Smooth muscle cell of the umbilical artery (primary cell): ENCODE data around the gene CTXN1. TPM values are rescaled to one million over a fixed set of nuclear protein-coding genes. Genes with fewer than 3 reads are reported as not detected.

Experiments
- total RNA-seq: library from RNA; depleted of rRNA; stranded (reverse); fragments of >200 nt; gene quantifications from 2 replicates; pipeline ENCODE4 v1.2.3, GENCODE V29; 2014

CTXN1 gene
- total RNA-seq, result 2.1 and 9.5 TPM in 2 replicates

DNA sequence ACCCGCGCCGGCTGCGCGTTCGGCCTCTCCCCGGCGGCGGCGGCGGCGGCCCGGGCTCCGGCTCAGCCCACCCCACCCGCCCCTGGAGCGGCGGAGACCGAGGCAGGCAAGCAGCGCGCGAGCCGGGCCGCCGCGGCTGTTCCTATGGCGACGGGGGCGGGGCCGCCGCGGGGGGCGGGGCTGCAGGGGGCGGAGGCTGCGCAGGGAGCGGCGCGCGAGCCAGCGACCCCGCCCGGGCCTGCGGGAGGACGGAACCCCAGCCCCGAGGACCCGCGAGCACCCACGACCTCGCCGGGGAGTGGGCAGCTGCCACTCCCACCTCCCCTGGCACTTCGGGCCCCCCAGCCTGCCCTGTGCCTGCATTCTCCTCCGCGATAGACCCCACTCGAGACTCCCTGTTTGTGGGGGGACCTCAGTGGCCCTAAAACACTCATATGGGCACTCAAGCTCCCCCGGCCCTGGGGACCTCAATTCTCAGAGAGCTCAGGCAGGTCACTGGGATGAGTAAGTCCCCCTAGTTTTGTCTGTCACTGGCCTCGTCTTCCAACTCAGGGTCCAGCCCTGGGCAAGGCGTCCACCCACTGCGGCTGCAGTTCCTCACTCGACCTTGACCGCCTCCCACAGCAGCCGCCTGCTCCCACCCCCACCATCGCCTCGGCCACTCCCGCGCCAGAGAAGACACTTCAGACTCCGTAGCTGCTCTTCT, at the start of gene CTXN1:
TSS of gene CTXN1 (minus strand) at position 115 of the 706 bp plus-strand sequence. CDS start 597 bp downstream, outside the sequence.

DNA sequence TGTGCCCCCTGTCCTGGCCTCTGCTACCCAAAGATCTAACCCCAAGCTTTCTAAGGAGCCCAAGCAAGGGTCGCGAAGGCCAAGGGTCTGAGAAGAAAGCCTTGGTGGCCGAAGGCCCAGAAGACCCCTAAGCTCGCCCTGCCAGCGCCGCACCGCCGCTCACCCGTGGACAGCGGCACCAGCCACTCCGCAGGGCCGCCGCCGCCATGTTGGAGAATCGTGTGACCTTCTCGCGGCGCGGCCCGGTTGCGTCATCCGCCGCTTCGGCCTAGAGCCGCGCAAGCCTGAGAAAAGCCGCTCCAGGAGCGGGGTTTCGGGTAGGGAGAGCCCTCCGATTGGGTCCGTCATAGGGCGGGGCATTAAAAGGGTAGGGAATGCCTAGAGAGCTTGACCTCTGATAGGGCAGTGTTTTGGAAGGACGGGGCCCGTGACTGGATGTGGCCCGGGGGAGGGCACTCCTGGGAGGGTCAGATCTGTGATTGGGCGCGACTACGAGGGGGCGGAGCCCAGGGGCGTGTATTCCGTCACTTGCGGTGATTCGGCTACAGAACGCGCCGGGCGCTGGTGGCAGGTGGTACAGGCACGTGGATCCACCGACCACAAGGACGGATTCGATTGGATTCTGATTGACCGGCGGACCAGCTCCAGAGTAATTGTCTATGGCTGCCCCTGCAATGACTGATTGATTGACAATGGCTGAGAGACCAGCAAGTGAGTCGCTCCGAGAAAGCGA, 17.7 kb upstream of the CTXN1 start, which contains the start of gene TIMM44:
TSS of gene TIMM44 (minus strand) at position 223 of the 733 bp plus-strand sequence. CDS start at position 208, 15 bp downstream.

DNA sequence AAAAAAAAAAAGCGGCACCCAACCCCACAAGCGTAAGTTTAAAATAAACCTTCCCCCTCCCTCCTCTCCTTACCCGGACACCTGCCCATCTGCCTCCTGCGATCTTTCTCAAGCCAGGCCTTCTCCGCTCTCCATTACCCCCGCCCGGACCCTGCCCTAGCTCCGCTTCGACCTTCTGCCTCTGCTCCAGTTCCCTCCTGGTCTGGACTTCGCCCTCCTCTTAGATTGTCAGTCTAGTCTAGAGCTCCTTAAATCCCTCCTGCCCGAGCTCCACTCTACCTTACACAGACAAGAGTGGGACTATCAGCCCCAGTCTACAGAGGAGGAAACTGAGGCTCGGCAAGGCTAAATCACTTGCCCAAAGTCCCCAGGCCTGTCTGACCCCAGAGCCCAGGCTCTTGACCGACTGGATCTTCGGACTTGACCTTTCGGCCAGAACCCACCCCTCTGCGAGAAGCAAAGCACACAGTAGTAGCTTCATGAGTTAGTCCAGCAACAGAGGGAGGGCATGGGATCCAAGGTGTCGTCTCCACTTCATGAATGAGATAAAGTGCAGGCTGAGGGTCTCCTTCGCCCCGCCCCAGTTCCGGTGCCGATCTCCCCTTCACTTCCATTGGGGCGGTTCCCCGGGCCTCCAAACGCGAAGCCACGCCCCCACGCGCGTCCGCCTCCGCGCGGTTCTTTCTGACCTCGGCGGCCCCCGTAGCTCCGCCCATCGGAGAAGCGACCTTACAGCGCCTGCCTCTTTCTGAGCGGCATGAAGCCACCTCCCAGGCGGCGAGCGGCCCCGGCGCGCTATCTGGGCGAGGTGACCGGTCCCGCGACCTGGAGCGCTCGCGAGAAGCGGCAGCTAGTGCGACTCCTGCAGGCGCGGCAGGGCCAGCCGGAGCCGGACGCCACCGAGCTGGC, 6.1 kb downstream of the CTXN1 start, which contains the start of gene SNAPC2:
TSS of gene SNAPC2 (plus strand) at position 729 of the 909 bp plus-strand sequence. CDS start at position 758, 29 bp downstream.

DNA sequence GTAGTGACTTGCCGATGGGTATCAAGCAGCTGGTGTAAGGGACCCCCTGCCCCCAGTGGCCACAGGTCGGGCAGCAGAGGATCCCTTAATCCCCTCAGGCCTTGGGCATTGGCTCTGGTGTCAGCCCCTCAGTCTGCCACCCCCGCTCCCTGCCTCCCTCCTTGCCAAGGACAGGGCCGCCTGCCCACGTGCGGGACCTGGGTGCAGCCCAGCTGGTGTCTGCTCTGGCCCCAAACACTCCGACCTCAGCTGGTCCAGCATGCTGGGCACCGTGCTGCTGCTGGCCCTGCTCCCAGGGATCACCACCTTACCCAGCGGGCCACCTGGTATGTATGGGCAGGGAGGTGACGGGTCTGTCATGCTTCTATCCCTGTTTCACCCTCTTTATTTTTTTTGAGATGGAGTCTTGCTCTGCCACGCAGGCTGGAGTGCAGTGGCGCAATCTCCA, 11.3 kb downstream of the CTXN1 start, which contains the start of gene TGFBR3L:
TSS of gene TGFBR3L (plus strand) at position 233 of the 448 bp plus-strand sequence.

DNA sequence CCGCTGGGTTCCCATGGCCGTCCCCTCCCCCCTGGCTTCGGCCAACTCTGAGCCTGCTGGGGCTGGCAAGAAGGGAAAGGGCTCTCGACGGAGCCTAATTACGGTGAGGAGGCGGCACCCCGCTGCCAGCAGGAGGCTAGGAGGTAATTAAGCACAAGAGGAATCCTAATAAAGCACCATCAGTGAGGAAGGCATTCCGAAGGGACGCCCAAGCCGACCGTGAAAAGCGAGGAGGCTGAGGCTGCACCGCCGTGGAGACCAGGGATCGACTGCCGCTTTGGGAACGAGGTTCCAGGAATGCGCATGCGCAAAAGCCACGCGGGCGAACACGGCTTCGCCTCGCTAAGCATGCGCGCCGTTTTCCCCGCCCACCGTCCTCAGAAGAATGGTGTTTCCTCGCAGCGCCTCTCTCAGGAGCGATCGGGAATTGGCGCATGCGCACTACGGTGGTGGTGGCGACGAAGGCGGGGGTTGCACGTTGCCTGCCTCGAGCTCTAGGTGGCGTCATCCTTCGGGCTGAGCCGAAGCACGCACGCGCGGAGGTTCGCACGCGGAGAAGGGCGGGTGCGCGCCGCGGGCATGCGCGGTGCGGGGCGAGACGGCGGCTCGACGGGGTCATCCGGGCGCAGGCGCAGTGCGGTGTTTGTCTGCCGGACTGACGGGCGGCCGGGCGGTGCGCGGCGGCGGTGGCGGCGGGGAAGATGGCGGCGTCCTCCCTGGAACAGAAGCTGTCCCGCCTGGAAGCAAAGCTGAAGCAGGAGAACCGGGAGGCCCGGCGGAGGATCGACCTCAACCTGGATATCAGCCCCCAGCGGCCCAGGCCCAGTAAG, 22.5 kb downstream of the CTXN1 start, which contains the start of gene MAP2K7:
TSS of gene MAP2K7 (plus strand) at position 634 of the 830 bp plus-strand sequence. CDS start at position 702, 68 bp downstream.

DNA sequence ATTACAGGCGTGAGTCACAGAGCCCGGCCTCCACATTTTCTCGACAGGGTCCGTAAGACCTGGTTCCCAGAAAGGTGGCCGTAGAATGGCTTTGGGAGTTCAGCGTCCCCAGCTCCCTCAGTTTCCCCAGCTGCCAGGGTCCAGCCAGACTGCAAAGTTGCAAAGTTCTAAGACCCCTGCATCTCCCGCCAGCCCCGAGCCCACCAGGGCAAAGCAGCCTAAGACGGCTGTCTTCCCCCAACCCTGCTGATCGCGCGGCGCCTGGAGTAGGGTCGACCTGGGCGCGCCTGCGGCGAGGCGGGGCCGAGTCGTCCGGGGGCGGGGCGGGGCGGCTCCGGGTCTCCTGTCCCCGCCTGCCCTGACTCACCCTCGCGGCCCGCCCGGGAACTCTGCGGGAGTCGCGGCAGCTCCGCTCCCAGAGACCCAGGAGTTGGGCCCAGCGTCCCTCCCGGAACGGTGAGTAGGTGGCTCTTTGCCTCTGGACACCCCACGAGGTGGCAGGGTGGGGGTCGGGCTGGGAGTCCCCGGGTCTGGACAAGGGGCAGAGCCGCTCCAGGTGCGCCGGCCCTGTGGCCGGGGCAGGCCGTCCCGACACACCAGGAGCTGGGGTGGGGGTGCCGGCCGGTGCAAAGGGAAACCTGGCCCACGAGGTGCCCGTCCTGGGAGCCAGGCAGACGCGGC, 37.6 kb downstream of the CTXN1 start, which contains the start of gene LRRC8E:
TSS of gene LRRC8E (plus strand) at position 366 of the 681 bp plus-strand sequence. CDS start 7,094 bp downstream, outside the sequence.

Other genes starting within 250 kb of the CTXN1 start
- not detected in 2 replicates for gene MCEMP1, start 249.0 kb downstream of the CTXN1 start, total RNA-seq
- 52.3 and 56.1 TPM in 2 replicates for gene TRAPPC5, start 245.3 kb downstream of the CTXN1 start, total RNA-seq
- not detected in 2 replicates for gene FCER2, start 224.0 kb downstream of the CTXN1 start, total RNA-seq
- gene CLEC4G, start 194.0 kb downstream of the CTXN1 start, total RNA-seq, result not detected in 2 replicates
- not detected in 2 replicates for gene CD209, start 178.6 kb downstream of the CTXN1 start, total RNA-seq
- not detected in 2 replicates for gene CLEC4M, start 162.9 kb downstream of the CTXN1 start, total RNA-seq
- gene EVI5L, start 95.9 kb downstream of the CTXN1 start, total RNA-seq, result 19.0 and 25.4 TPM in 2 replicates
- gene PRR36, start 51.7 kb downstream of the CTXN1 start, total RNA-seq, result 0.09 TPM in 1 of 2 replicates, not detected in the other
- gene LRRC8E, start 37.6 kb downstream of the CTXN1 start, total RNA-seq, result 5.9 TPM in 2 replicates
- 7.4 and 13.7 TPM in 2 replicates for gene MAP2K7, start 22.3 kb downstream of the CTXN1 start, total RNA-seq
- 1.7 and 2.7 TPM in 2 replicates for gene TGFBR3L, start 11.3 kb downstream of the CTXN1 start, total RNA-seq
- gene SNAPC2, start 5.8 kb downstream of the CTXN1 start, total RNA-seq, result 9.5 and 19.7 TPM in 2 replicates
- 42.5 and 45.9 TPM in 2 replicates for gene TIMM44, start 17.5 kb upstream of the CTXN1 start, total RNA-seq
- gene ELAVL1, start 79.5 kb upstream of the CTXN1 start, total RNA-seq, result 35.6 and 74.0 TPM in 2 replicates
- gene CCL25, start 126.6 kb upstream of the CTXN1 start, total RNA-seq, result not detected in 2 replicates
- not detected in 2 replicates for gene FBN3, start 223.5 kb upstream of the CTXN1 start, total RNA-seq